AG04450 (cell line): ENCODE results near the gene HOXD4. TPM values are rescaled to one million over a fixed set of nuclear protein-coding genes. Genes with fewer than 3 reads are reported as not detected.

Source experiments
- CTCF ChIA-PET: fragments of 300-600, 350-600 bp; formaldehyde crosslinking; extraction: SDS; loops from one replicate; lab custom pipeline; 2022; ENCODE audit warnings: antibody characterized with exemption, inconsistent platforms; lab: Charles Lee
- POLR2A ChIA-PET: fragments of 350-600 bp; formaldehyde crosslinking; extraction: SDS; loops from one replicate; lab custom pipeline; 2021; ENCODE audit warnings: antibody characterized with exemption, inconsistent platforms; lab: Yijun Ruan, JAX
- DNase-seq: peaks from one replicate; pipeline ENCODE4 v3.0.0-alpha.2; 2011; ENCODE audit warnings: low read depth, low spot score
- H3K27ac ChIP-seq: one replicate; pipeline ENCODE4 v1.5.1; 2012; ENCODE audit warnings: low read depth, low read length, control low read depth
- H3K27me3 ChIP-seq: one replicate; pipeline ENCODE4 v1.6.0; 2012; ENCODE audit warnings: low read length; ENCODE audit not compliant: control insufficient read depth, insufficient read depth
- H3K4me3 ChIP-seq: 2 replicates; pipeline ENCODE4 v1.5.1; 2011; ENCODE audit warnings: mild to moderate bottlenecking, low read depth, low read length, control low read depth
- H3K9me3 ChIP-seq: 2 replicates; pipeline ENCODE4 v1.5.1; 2012; ENCODE audit warnings: low read length; ENCODE audit not compliant: control insufficient read depth, insufficient read depth
- CTCF ChIP-seq: IDR thresholded peaks from 2 replicates; pipeline ENCODE4 v1.5.1; 2011; ENCODE audit warnings: low read depth, low read length, control low read depth, inconsistent platforms
- polyA plus RNA-seq: library from polyadenylated mRNA; depleted of rRNA; stranded (reverse); fragments of >200 nt; gene quantifications from 2 replicates; pipeline ENCODE4 v1.2.3, GENCODE V29; 2011

The HOXD4 gene
- polyA plus RNA-seq, 1 experiment: not detected

- Histone ChIP-seq H3K4me3 (no peak overlapping the region), H3K9me3 (peaks cover 13% of the 10 kb centered on the region; the same call in 1 of the 2 replicates), H3K27me3 (peaks cover 91% of the 10 kb centered on the region), H3K27ac (no peak overlapping the region)
- TF ChIP-seq CTCF: no peak
- CTCF ChIA-PET: interaction anchor here (0.6 to 1.4 kb wide), 5 partner anchors 280 to 842 kb away, joined by 3 to 8 read pairs (median 4); no protein-coding TSS in a partner anchor
- DNase-seq: no peak
- POLR2A ChIA-PET: no interaction called here
Measured at GRCh38 chr2:176174824-176175708, 23.7 kb downstream of the HOXD4 start.

DNA sequence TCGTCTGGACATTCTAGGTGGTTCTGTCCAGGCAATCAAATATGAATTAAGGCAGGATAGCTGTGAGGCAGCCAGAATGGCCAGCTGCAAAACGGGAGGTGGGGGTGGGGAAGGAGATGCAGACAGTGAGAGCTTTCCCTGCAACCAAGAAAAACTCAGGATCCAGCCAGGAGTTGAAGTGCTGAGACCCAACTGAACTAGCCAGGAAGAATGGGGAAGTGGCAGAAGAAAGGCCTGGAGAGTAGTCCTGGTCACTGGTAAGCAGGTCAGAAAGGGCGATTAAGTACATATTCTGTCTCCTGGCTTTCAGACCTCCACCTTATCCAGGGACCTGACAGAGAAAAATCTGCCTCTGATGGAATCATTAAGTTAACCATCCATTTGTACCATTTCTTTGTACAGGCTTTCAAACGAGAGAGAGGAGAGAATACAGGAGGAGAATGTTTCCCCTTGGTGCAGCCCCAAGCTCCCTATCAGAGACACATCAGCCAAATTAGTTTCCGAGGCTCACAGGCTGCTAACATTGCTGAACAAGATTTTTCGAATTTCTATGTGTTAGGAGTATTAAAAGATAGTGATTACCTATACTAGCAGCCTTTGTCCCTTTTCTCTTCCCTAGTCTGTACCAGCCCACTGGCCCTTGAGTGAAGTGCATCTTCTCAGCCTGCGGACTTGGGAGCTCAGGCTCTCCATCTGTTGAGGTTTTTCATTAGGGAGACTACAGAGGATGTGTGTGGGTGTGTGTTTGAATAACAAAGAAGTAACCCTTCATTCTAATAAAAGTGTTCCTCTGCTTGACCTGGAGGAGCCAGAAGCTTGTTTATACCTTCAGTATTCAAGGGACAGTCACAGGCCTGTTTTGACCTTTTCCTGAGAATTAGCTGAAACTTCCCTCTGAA is 24.6 kb downstream of the HOXD4 start:
- no peak overlapping the region for H3K27ac ChIP-seq
- no peak overlapping the region for H3K4me3 ChIP-seq
- CTCF ChIA-PET: interaction anchor here (0.6 to 1.0 kb wide), 3 partner anchors 286 to 479 kb away, joined by 3 to 4 read pairs (median 3); no protein-coding TSS in a partner anchor
- TF ChIP-seq CTCF: no peak
- DNase-seq: no peak
- peaks cover 13% of the 10 kb centered on the region; the same call in 1 of the 2 replicates for H3K9me3 ChIP-seq
- POLR2A ChIA-PET: no interaction called here
- peaks cover 82% of the 10 kb centered on the region for H3K27me3 ChIP-seq

- H3K27ac ChIP-seq: no peak overlapping the region
- no peaks in the 10 kb centered on the region; the same call in 1 of the 2 replicates for H3K9me3 ChIP-seq
- no peak for DNase-seq
- no peak for TF ChIP-seq CTCF
- H3K27me3 ChIP-seq: peaks cover 67% of the 10 kb centered on the region
- CTCF ChIA-PET: no interaction called here
- POLR2A ChIA-PET: no interaction called here
- H3K4me3 ChIP-seq: no peak overlapping the region
Measured at GRCh38 chr2:176177580-176178037, 26.3 kb downstream of the HOXD4 start.

- H3K9me3 ChIP-seq: no peaks in the 10 kb centered on the region; the same call in 1 of the 2 replicates
- peaks cover 67% of the 10 kb centered on the region for H3K27me3 ChIP-seq
- H3K27ac ChIP-seq: no peak overlapping the region
- no peak for DNase-seq
- ChIA-PET CTCF (no interaction called here), POLR2A (no interaction called here)
- no peak for TF ChIP-seq CTCF
- H3K4me3 ChIP-seq: no peak overlapping the region
Measured at GRCh38 chr2:176178038-176178756, 26.8 kb downstream of the HOXD4 start.
